ENCODE data around the gene AUTS2. TPM values are rescaled to one million over a fixed set of nuclear protein-coding genes. Genes with fewer than 3 reads are reported as not detected.

The AUTS2 gene
- total and polyA plus RNA-seq, 2 experiments from 2014 or later = 3.0 to 4.4 TPM

DNA sequence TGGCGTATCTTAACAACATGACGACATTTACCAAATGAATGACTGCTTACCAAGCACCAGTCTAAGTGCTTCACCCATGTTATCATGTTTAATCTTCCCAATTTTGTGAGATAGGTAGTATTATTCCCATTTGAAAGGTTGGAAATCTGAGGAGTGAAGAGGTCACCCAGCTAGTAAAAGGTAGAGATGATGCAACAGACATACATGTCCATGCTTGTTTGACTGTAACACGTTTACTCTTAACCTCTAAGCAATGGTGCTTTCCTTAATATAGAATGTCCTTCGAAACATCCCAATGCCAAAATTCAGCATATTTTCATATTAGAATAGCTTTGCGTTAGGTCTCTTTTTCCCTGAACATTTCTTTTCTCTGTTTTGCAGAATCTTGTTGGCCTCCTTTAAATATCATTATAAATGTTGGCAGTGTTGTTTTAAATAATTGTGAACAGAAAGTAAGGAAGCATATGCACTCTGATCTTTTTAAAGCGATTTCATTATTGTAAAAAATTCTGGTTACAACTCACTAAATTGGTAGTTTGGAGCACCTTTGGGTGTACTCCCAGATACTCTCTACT is 722.8 kb downstream of the AUTS2 start:
- Histone ChIP-seq H3K9ac (no peak overlapping the region), H4K20me1 (ENCODE audit: insufficient read depth) (no peaks in the 10 kb centered on the region), H2AFZ (no peak overlapping the region), H3K27me3 (replicated peaks; ENCODE audit: insufficient read depth) (no peaks in the 10 kb centered on the region), H3K27ac (no peak overlapping the region), H3K4me2 (ENCODE audit: unreplicated experiment) (no peak overlapping the region), H3F3A (ENCODE audit: insufficient read depth) (no peaks in the 10 kb centered on the region), H3K36me3 (ENCODE audit: low read depth) (no peaks in the 10 kb centered on the region), H3K79me2 (ENCODE audit: insufficient read depth) (no peaks in the 10 kb centered on the region), H3K9me2 (ENCODE audit: insufficient read depth) (no peaks in the 10 kb centered on the region), H3K4me3 (no peak overlapping the region), H3K9me3 (ENCODE audit: low read depth) (no peaks in the 10 kb centered on the region), H3K4me1 (ENCODE audit: insufficient read depth) (peaks cover 15% of the 10 kb centered on the region)
- TF ChIP-seq EZH2phosphoT487 (IDR thresholded peaks at IDR 0.05; ENCODE audit: insufficient read depth, low read depth) (no peak), EZH2 (IDR thresholded peaks at IDR 0.05; ENCODE audit: insufficient read depth, poor library complexity, severe bottlenecking) (no peak)
- DNase-seq = no peak
- WGBS, 2 experiments (ENCODE audit: low coverage in 1 of 2, low lambda C conversion rate in 2 of 2, missing lambda C conversion rate in 2 of 2) = 84 to 85% methylated on average over 6 of the region's 6 CpGs
- in situ Hi-C loops (cut with MboI) = no loop called here

DNA sequence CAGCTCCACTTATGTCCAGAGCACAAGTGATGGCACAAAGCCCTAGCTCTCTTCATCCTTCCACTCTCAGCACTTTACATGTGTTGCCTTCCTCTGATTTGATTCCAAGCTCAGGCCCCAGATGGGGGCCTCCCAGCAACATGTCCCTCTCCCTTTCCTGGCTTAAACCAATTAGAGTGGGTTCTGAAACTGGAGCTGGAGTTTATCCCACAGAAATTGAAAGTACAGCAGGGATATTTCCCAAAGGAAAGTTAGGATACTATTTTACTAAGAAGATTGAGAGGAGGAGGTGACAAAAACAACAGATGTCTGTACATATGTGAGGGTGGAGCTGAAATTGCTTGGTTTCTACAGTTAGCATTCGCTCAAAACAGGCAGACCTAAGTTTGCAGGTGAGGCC is 724.6 kb downstream of the AUTS2 start:
- H4K20me1 ChIP-seq (ENCODE audit: insufficient read depth) = no peaks in the 10 kb centered on the region
- WGBS, 2 experiments (ENCODE audit: low coverage in 1 of 2, low lambda C conversion rate in 2 of 2, missing lambda C conversion rate in 2 of 2) = 64 to 80% methylated on average over 1 of the region's 1 CpG
- no peaks in the 10 kb centered on the region for H3K36me3 ChIP-seq (ENCODE audit: low read depth)
- H3K4me3 ChIP-seq = no peak overlapping the region
- H3K9me3 ChIP-seq (ENCODE audit: low read depth) = no peaks in the 10 kb centered on the region
- no peak for TF ChIP-seq EZH2phosphoT487 (IDR thresholded peaks at IDR 0.05; ENCODE audit: insufficient read depth, low read depth)
- no peak for TF ChIP-seq EZH2 (IDR thresholded peaks at IDR 0.05; ENCODE audit: insufficient read depth, poor library complexity, severe bottlenecking)
- no peak overlapping the region for H2AFZ ChIP-seq
- H3K9ac ChIP-seq = no peak overlapping the region
- H3K27ac ChIP-seq = no peak overlapping the region
- no peaks in the 10 kb centered on the region for H3K9me2 ChIP-seq (ENCODE audit: insufficient read depth)
- 0 out of 2 replicates have a peak, but pooled peaks cover 4% of the 10 kb centered on the region for H3F3A ChIP-seq (ENCODE audit: insufficient read depth)
- H3K4me2 ChIP-seq (ENCODE audit: unreplicated experiment) = no peak overlapping the region
- no peaks in the 10 kb centered on the region for H3K27me3 ChIP-seq (replicated peaks; ENCODE audit: insufficient read depth)
- no peak for DNase-seq
- H3K4me1 ChIP-seq (ENCODE audit: insufficient read depth) = peaks cover 11% of the 10 kb centered on the region
- in situ Hi-C loops (cut with MboI) = no loop called here
- H3K79me2 ChIP-seq (ENCODE audit: insufficient read depth) = no peaks in the 10 kb centered on the region

DNA sequence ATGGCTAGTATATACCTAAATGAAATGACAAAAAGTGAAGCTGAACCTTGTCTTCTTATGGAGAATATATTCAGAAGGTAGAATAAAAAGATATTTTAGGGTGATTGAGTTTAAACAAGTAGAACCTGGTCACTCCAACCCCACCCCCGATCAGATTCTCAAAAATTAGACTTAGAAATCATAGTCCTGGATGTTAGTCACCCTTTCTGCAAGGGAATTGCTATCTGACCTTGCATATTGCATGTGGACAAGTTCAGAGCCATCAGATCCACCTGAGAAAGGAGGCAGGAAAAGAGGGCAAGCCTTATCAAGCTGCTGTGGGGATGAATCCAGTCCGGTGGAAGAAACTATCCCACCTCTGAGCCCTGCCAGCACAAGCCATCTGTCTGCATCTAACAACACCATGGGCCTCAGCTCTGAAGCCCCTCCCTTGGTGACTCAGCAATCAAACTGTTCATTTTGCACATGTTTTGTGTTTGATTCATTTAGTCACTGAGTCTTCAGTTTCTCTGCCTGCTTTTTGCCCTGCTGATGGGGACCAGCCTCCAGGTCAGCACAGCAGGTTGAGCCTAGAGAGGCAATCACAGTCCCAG is 727.3 kb downstream of the AUTS2 start:
- no peak for TF ChIP-seq EZH2phosphoT487 (IDR thresholded peaks at IDR 0.05; ENCODE audit: insufficient read depth, low read depth)
- TF ChIP-seq EZH2 (IDR thresholded peaks at IDR 0.05; ENCODE audit: insufficient read depth, poor library complexity, severe bottlenecking) = no peak
- no peaks in the 10 kb centered on the region for H3K9me3 ChIP-seq (ENCODE audit: low read depth)
- peak overlapping the region; percentile 18 for H3K4me2 ChIP-seq (ENCODE audit: unreplicated experiment)
- H3K79me2 ChIP-seq (ENCODE audit: insufficient read depth) = no peaks in the 10 kb centered on the region
- no peak overlapping the region for H3K4me3 ChIP-seq
- no peak overlapping the region for H2AFZ ChIP-seq
- WGBS, 2 experiments (ENCODE audit: low coverage in 1 of 2, low lambda C conversion rate in 2 of 2, missing lambda C conversion rate in 2 of 2) = 55 to 56% methylated on average over 2 of the region's 2 CpGs
- in situ Hi-C loops (cut with MboI) = no loop called here
- 0 out of 2 replicates have a peak, but pooled peaks cover 4% of the 10 kb centered on the region for H3F3A ChIP-seq (ENCODE audit: insufficient read depth)
- no peaks in the 10 kb centered on the region for H4K20me1 ChIP-seq (ENCODE audit: insufficient read depth)
- no peaks in the 10 kb centered on the region for H3K36me3 ChIP-seq (ENCODE audit: low read depth)
- H3K4me1 ChIP-seq (ENCODE audit: insufficient read depth) = peaks cover 11% of the 10 kb centered on the region
- H3K9ac ChIP-seq = no peak overlapping the region
- peak; percentile 77 for DNase-seq
- no peaks in the 10 kb centered on the region for H3K27me3 ChIP-seq (replicated peaks; ENCODE audit: insufficient read depth)
- H3K27ac ChIP-seq = no peak overlapping the region
- no peaks in the 10 kb centered on the region for H3K9me2 ChIP-seq (ENCODE audit: insufficient read depth)

DNA sequence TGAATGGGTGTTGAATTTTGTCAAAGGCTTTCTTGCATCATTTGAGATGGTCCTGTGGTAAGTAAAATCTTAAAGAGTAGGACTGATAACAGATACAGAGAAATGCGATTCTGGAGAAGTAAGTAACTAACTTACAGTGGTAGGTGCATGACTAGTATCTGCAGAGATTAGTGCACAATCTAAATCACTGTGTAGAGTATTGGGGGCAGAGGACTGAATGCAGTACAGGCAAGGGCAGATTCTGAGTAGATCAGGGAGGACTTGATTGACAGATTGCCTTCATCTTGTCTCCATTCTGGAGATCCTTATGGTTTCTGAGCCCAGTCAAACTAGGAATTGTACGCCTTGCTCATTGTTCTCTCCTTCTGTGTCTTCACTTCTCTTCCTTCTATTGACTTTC is 736.0 kb downstream of the AUTS2 start:
- Histone ChIP-seq H3F3A (ENCODE audit: insufficient read depth) (no peaks in the 10 kb centered on the region), H3K9ac (no peak overlapping the region), H3K36me3 (ENCODE audit: low read depth) (no peaks in the 10 kb centered on the region), H3K27me3 (replicated peaks; ENCODE audit: insufficient read depth) (no peaks in the 10 kb centered on the region), H3K79me2 (ENCODE audit: insufficient read depth) (no peaks in the 10 kb centered on the region), H3K4me2 (ENCODE audit: unreplicated experiment) (no peak overlapping the region), H3K9me2 (ENCODE audit: insufficient read depth) (no peaks in the 10 kb centered on the region), H3K27ac (no peak overlapping the region), H3K4me1 (ENCODE audit: insufficient read depth) (no peaks in the 10 kb centered on the region), H3K4me3 (no peak overlapping the region), H4K20me1 (ENCODE audit: insufficient read depth) (no peaks in the 10 kb centered on the region), H3K9me3 (ENCODE audit: low read depth) (no peaks in the 10 kb centered on the region), H2AFZ (no peak overlapping the region)
- DNase-seq = no peak
- TF ChIP-seq EZH2phosphoT487 (IDR thresholded peaks at IDR 0.05; ENCODE audit: insufficient read depth, low read depth) = no peak
- no peak for TF ChIP-seq EZH2 (IDR thresholded peaks at IDR 0.05; ENCODE audit: insufficient read depth, poor library complexity, severe bottlenecking)
- 67 to 69% methylated on average over 2 of the region's 2 CpGs for WGBS, 2 experiments (ENCODE audit: low coverage in 1 of 2, low lambda C conversion rate in 2 of 2, missing lambda C conversion rate in 2 of 2)
- in situ Hi-C loops (cut with MboI) = no loop called here

Measured in GM23248 (cell line).